Astrocyte (in vitro differentiated cells and primary cell): ENCODE measurements around the gene FGD6. TPM values are rescaled to one million over a fixed set of nuclear protein-coding genes. Genes with fewer than 3 reads are reported as not detected.
"Not testable (repeated sequence)": the region's sequence is repeated elsewhere in the genome, so short reads cannot be mapped to it uniquely, and the experiment has no call there.

Experiments
- DNase-seq: peaks from one replicate; pipeline ENCODE4 v3.0.0-alpha.2; 2010; ENCODE audit warnings: low read depth
- FAIRE-seq: peaks from 2 replicates; lab custom pipeline; 2011; peaks lifted over from hg19 to GRCh38; lab: Jason Lieb, UNC
- H2AFZ ChIP-seq: 2 replicates; pipeline ENCODE4 v1.6.0; 2012; ENCODE audit warnings: low read depth, low read length, inconsistent platforms
- H3K27ac ChIP-seq: 2 replicates; pipeline ENCODE4 v1.5.1; 2011; ENCODE audit warnings: low read depth, low read length, inconsistent platforms
- H3K27me3 ChIP-seq: 2 replicates; pipeline ENCODE4 v1.6.0; 2011; ENCODE audit warnings: low read length, inconsistent platforms; ENCODE audit not compliant: insufficient read depth
- H3K36me3 ChIP-seq: 2 replicates; pipeline ENCODE4 v1.5.1; 2011; ENCODE audit warnings: low read length, inconsistent platforms; ENCODE audit not compliant: insufficient read depth
- H3K4me1 ChIP-seq: 2 replicates; pipeline ENCODE4 v1.5.1; 2011; ENCODE audit warnings: low read length, inconsistent platforms; ENCODE audit not compliant: insufficient read depth
- H3K4me2 ChIP-seq: 2 replicates; pipeline ENCODE4 v1.6.0; 2012; ENCODE audit warnings: low read length, inconsistent platforms
- H3K4me3 ChIP-seq: 2 replicates; pipeline ENCODE4 v1.5.1; 2011; ENCODE audit warnings: low read depth, mild to moderate bottlenecking, low read length, inconsistent platforms; ENCODE audit not compliant: insufficient read depth
- H3K79me2 ChIP-seq: 2 replicates; pipeline ENCODE4 v1.6.0; 2012; ENCODE audit warnings: mild to moderate bottlenecking, low read length, inconsistent platforms; ENCODE audit not compliant: insufficient read depth
- H3K9ac ChIP-seq: 2 replicates; pipeline ENCODE4 v1.6.0; 2012; ENCODE audit warnings: mild to moderate bottlenecking, low read length, inconsistent platforms
- H3K9me3 ChIP-seq: 2 replicates; pipeline ENCODE4 v1.5.1; 2012; ENCODE audit warnings: low read depth, mild to moderate bottlenecking, low read length, inconsistent platforms; ENCODE audit not compliant: insufficient read depth
- H4K20me1 ChIP-seq: 2 replicates; pipeline ENCODE4 v1.6.0; 2012; ENCODE audit warnings: low read length, inconsistent platforms; ENCODE audit not compliant: insufficient read depth
- H3K27ac Mint-ChIP-seq: one replicate; pipeline ENCODE4 v1.8.0; 2021; ENCODE audit warnings: mild to moderate bottlenecking, mixed read lengths; ENCODE audit not compliant: unreplicated experiment
- H3K27me3 Mint-ChIP-seq: one replicate; pipeline ENCODE4 v1.8.0; 2021; ENCODE audit warnings: low read depth, mixed read lengths; ENCODE audit not compliant: unreplicated experiment
- H3K36me3 Mint-ChIP-seq: one replicate; pipeline ENCODE4 v1.8.0; 2021; ENCODE audit warnings: low read depth, mixed read lengths; ENCODE audit not compliant: unreplicated experiment
- H3K4me1 Mint-ChIP-seq: one replicate; pipeline ENCODE4 v1.8.0; 2021; ENCODE audit warnings: low read depth, mixed read lengths; ENCODE audit not compliant: unreplicated experiment
- H3K4me3 Mint-ChIP-seq: one replicate; pipeline ENCODE4 v1.8.0; 2021; ENCODE audit warnings: mild to moderate bottlenecking, moderate library complexity, mixed read lengths; ENCODE audit not compliant: unreplicated experiment
- H3K9me3 Mint-ChIP-seq: one replicate; pipeline ENCODE4 v1.8.0; 2021; ENCODE audit warnings: mild to moderate bottlenecking, mixed read lengths; ENCODE audit not compliant: unreplicated experiment
- CTCF ChIP-seq: IDR thresholded peaks from 2 replicates; pipeline ENCODE4 v1.5.1; 2011; ENCODE audit warnings: low read depth, mild to moderate bottlenecking, inconsistent platforms, low read length, moderate library complexity; ENCODE audit not compliant: insufficient read depth
- EZH2 ChIP-seq: IDR thresholded peaks from 2 replicates; pipeline ENCODE4 v1.6.1; 2012; ENCODE audit warnings: mild to moderate bottlenecking, low read length, inconsistent platforms; ENCODE audit not compliant: insufficient read depth
- total RNA-seq: library from RNA; stranded (reverse); gene quantifications from 2 replicates; pipeline ENCODE4 v1.2.1, GENCODE V29; 2021

Gene FGD6
- total RNA-seq, 1 donor from 2014 or later: 26.5 TPM

- Histone ChIP-seq H3K4me3 (no peak overlapping the region), H3K9me3 (no peaks in the 10 kb centered on the region), H3K36me3 (no peaks in the 10 kb centered on the region), H3K79me2 (no peaks in the 10 kb centered on the region), H3K9ac (no peak overlapping the region), H3K27me3 (no peaks in the 10 kb centered on the region), H2AFZ (no peak overlapping the region), H3K27ac (no peak overlapping the region), H4K20me1 (no peaks in the 10 kb centered on the region), H3K4me1 (no peaks in the 10 kb centered on the region), H3K4me2 (no peak overlapping the region)
- H3K4me1 Mint-ChIP-seq: peaks cover 4% of the 10 kb centered on the region
- TF ChIP-seq CTCF (no peak), EZH2 (no peak)
- peak; percentile 27 for DNase-seq
- H3K9me3 Mint-ChIP-seq: no peaks in the 10 kb centered on the region
- H3K4me3 Mint-ChIP-seq: no peak overlapping the region
- no peak for FAIRE-seq
- H3K27ac Mint-ChIP-seq: no peak overlapping the region
- no peaks in the 10 kb centered on the region for H3K27me3 Mint-ChIP-seq
- H3K36me3 Mint-ChIP-seq: peaks cover 6% of the 10 kb centered on the region
These were observed 73.6 kb downstream of the FGD6 start for GRCh38 chr12:95143621-95144205.

- no peak for TF ChIP-seq EZH2
- TF ChIP-seq CTCF: no peak
- Histone ChIP-seq H3K36me3 (no peaks in the 10 kb centered on the region), H3K4me1 (no peaks in the 10 kb centered on the region), H4K20me1 (no peaks in the 10 kb centered on the region), H3K27ac (no peak overlapping the region), H3K27me3 (no peaks in the 10 kb centered on the region), H3K4me2 (no peak overlapping the region), H3K9ac (no peak overlapping the region), H2AFZ (no peak overlapping the region), H3K4me3 (no peak overlapping the region), H3K9me3 (no peaks in the 10 kb centered on the region), H3K79me2 (no peaks in the 10 kb centered on the region)
- Mint-ChIP-seq H3K9me3 (no peaks in the 10 kb centered on the region), H3K4me3 (no peak overlapping the region), H3K27ac (no peak overlapping the region), H3K4me1 (peaks cover 4% of the 10 kb centered on the region), H3K27me3 (no peaks in the 10 kb centered on the region), H3K36me3 (peaks cover 6% of the 10 kb centered on the region)
- FAIRE-seq (no peak), DNase-seq (no peak)
These were observed 74.7 kb downstream of the FGD6 start for GRCh38 chr12:95142431-95143151.

DNA sequence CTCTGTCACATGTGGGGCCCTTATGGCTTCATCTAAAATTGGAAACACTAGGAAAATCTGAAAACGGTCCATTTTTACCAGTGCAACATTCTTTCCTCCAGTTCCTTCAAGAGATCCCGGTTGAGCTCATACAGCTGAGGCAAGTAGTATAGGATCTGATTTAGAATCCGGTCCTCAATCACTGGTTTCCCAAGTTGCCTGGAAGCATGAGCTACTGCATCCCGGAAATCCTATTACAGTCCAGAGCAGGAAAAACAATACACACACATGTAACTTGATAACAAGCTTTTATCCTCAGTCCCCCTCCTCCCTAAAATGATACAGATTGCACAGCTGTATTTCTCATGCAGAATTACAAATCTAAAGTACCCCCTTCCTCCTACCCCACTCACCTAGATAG is 76.0 kb downstream of the FGD6 start:
- no peak overlapping the region for H3K9ac ChIP-seq
- H3K27me3 ChIP-seq: no peaks in the 10 kb centered on the region
- H3K4me2 ChIP-seq: no peak overlapping the region
- TF ChIP-seq CTCF: no peak
- no peak for TF ChIP-seq EZH2
- Mint-ChIP-seq H3K4me1 (peaks cover 4% of the 10 kb centered on the region), H3K9me3 (no peaks in the 10 kb centered on the region), H3K27me3 (no peaks in the 10 kb centered on the region), H3K4me3 (no peak overlapping the region), H3K27ac (no peak overlapping the region), H3K36me3 (peaks cover 9% of the 10 kb centered on the region)
- no peaks in the 10 kb centered on the region for H3K79me2 ChIP-seq
- no peak overlapping the region for H3K27ac ChIP-seq
- H4K20me1 ChIP-seq: no peaks in the 10 kb centered on the region
- no peak overlapping the region for H2AFZ ChIP-seq
- no peak overlapping the region for H3K4me3 ChIP-seq
- H3K9me3 ChIP-seq: no peaks in the 10 kb centered on the region
- FAIRE-seq (no peak), DNase-seq (no peak)
- peaks cover 5% of the 10 kb centered on the region for H3K36me3 ChIP-seq
- no peaks in the 10 kb centered on the region for H3K4me1 ChIP-seq

- H3K9me3 ChIP-seq, H3K27me3 ChIP-seq, H3K4me3 Mint-ChIP-seq, H3K36me3 Mint-ChIP-seq, H3K27ac Mint-ChIP-seq, H3K4me1 ChIP-seq, H2AFZ ChIP-seq, H3K4me3 ChIP-seq, H4K20me1 ChIP-seq, H3K4me1 Mint-ChIP-seq, H3K9ac ChIP-seq, H3K9me3 Mint-ChIP-seq, H3K27ac ChIP-seq, H3K36me3 ChIP-seq, H3K79me2 ChIP-seq, H3K27me3 Mint-ChIP-seq, DNase-seq, FAIRE-seq, H3K4me2 ChIP-seq: not testable (repeated sequence)
These were observed 79.2 kb downstream of the FGD6 start for GRCh38 chr12:95138031-95138430.
